Stimulated activated CD4-positive, alpha-beta T cell treated with anti-CD3 and anti-CD28 coated beads, Interleukin-12 subunit alpha, Interleukin-12 subunit beta, amount 100 ng/mL, for 24 hours (primary cell): ENCODE measurements around the gene LCMT2.
"Not testable (repeated sequence)": the region's sequence is repeated elsewhere in the genome, so short reads cannot be mapped to it uniquely, and the experiment has no call there.

Source experiments
- DNase-seq, 2 experiments: peaks; one replicate each; pipeline ENCODE4 v3.0.0-alpha.2; 2020; ENCODE audit warnings: low read depth in 2 of 2

The LCMT2 gene

DNA sequence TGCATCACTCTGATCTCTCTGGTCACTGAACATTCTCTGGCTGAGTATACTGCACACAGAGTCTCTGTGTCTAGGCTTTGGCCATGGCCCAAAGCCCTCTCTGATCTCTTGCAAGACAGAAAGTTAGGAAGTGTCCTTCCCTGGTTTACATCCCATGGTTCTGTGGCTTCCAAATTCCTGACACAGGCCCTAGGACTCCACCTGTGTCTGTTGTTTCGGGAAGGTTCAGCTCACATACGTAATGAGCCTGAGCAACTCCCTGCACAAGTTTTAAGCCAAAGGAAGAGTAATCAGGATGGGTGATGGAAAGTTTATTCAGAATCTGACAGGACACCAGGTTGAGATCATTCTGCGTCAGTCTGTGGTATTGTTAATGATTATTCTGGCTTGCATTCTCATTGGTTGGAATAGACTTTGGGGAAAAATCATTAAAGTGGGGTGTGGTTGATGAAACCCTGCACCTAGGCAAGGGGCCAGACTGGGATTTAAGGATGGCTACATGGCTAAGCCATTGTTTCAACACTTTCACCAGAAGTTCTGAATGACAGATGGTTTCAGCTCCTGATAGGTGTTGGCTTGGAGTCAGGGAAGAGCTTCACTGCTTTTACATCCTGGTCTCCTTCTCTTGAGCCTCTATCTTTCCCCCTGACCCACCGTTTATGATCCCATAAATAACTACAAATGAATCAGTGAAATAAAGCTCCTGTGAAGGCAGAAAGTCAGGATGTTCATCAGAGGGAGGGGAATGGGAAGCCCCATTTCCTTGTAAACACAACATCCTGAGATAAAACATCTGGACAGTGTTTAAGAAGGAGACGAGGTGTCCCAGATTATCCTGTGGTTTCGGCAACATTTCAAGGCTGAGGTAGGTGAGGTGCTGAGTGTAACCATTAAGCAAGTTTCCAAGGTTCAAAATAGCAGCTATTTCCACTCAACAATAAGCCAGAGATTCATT, 14.1 kb downstream of the LCMT2 start:
- no peak for DNase-seq

DNA sequence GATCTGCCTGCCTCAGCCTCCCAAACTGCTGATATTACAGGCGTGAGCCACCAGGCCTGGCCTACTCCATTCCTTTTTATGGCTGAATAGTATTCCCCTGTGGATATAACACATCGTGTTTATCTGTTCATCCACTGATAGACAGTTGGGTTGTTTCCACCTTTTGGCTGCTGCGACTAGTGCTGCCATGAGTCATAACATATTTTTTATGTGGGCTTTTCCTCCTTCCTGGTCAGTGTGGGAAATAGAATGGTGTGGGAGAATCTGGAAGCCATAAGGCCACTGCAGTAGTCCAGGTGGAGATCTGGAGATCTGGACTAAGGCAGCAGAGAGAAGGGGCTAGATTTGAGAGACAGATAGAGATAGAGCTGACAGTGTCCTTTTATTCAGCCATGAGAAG, 16.2 kb downstream of the LCMT2 start:
- no peak for DNase-seq

DNA sequence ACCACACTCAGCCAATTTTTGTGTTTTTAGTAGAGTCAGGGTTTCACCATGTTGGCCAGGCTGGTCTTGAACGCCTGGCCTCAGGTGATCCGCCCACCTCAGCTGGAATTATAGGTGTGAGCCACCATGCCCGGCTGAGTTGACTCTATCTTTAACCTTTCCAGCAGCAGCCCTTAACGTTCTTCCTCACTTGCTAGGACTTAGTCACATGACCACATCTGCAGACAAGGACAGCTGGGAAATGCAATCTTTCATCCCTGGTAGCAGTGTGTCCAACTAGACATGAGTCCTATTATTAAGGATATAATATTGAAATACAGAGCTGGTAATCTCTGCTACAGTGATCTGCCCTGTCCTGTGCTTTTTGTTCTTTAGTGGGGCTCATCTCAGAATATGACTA, 18.0 kb downstream of the LCMT2 start:
- DNase-seq = no peak

DNA sequence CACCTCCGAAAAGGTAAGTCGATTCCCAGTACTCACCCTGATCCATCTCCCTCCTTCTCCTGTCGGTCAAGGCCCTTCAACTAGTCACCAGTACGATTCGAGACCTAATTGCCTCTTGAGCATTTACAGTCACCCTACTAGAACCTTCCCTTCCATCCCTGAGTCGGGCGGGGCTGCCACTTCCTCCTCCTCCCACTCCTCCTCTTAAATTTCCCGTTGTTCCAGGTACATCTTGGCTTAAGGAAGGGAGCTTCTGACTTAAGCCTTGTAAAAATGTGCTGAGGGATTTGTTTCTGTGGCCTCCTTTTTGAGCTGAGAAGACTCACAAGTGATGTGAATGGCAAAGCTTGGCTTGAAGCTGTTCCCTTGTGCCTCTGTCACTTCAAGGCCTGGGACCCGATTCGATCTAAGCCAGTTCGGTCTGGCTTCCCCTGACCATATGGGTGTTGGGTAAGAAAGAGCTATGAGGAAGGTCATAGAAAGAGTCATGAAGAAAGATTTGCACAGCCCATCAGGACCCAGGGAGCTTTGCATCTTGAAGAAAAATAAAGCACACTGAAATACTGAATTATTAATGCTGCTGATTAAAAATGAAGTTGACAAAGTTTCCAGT, 28.1 kb downstream of the LCMT2 start, which contains the start of gene TGM7:
TSS of gene TGM7 (minus strand) at position 51 of the 613 bp plus-strand sequence.
- DNase-seq = no peak

DNA sequence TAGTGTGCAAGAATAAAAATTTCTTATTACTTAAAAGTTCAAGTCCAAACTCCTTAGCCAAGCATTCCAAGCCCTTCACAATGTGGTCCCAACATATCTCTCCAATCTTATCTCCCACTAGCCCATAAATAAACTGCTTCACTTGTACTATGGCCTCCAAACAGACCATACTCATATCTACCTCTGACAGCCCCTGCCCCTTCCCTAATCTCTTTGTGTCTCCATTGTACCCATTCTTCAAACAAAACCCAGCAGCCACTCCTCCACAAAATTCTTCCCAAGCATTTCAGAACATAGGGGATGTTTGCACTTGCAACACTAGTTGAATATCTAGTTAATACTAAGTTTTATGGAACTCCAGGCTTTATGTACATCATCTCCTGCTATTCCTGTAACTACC, 30.5 kb downstream of the LCMT2 start:
- DNase-seq = no peak

DNA sequence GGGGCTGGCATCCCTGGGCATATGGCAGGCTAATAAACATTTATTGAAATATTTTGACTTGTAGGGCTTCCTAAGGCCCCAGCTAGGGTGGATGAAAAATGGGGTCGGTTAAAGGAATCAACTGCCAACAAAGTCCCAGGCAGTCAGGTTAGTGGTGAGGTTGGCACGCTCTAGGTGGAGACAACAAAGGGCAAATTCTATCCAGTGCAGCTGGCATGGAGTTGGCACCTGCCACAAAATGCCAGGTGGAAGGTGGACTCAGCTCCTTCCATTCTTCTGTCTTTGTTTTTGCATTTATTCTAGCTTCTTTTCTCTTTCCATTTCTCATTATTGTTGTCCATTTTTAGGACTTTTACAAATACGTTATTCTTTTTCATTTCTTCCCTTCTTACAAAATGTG, 31.0 kb downstream of the LCMT2 start:
- no peak for DNase-seq

DNA sequence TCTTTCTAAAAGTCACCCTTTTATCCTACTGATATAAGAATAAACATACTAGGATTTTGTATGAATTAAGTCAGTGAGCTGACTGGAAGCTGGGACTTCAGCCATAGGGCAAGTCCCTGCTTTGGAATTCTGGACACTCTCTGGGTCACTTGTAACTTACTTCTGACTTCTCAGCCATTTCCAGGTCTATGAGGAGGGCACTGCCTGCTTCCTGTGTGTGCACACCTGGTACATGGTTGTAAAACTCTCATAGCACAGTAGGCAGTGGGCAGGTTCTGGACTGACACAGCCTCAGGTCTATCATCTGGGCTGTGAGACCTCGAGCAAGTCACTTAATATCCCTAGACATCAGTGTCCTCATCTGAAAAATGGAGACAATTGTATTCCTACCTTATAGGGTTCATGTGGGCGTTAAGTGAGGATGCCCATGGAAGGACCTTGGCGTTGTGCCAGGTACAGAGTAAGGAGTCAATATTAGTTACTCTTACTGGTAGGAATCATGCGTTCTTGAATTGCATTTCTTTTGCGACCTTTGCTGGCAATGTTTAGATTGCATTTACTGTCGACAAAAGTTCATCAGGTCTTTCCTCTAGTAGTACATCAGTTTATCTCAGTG, 36.2 kb downstream of the LCMT2 start:
- no peak for DNase-seq

DNA sequence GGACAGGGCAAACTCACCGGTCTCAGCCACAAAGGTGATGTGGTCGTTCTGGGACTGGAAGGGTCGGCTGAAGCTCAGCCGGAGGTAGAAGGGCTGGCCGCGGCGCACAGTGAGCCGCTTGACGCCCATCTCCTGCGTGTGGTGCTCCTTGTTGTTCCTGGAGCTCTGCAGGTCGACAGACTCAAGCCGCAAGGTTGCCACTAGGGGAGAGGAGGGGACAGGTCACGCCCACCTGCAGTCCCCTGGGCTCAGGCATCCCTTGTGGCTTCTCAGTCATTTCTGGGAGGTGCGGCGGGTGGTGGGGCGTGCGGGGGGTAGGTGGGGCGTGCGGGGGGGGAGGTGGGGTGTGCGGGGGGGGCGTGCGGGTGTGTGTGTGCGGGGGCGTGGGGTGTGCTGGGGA, 36.9 kb downstream of the LCMT2 start:
- DNase-seq = no peak

DNA sequence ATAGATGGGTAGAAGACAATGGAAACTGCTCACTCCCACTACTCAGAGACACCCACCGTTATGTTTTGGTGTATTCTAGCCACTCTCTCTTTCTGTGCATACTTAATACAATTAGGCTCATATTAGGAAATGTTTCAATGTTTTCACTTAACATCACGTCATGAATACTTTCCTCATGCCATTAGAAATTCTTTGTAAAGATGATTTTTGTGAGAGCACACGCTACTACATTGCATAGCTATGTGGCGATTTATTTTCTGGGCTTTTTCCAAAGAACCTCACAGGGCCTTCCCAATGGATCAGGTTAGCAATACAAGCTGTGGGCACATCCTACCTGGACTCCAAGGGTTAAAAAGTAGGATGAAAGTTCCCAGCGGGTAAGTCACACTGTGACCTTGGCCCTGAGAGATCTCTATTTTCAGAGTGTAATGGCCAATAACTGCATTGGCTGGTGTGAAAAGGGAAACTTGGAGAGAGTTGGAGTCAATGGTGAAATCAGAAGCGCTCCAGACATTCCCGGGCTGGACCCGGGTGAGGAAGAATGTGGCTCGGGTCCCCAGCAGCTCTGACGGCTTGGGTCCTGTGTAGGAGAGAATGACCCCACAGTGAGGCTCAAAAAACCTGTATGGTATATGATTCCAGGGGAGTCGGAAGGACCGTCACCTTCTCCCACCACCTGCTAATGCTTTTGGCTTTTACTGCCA, 37.8 kb downstream of the LCMT2 start:
- no peak for DNase-seq

DNA sequence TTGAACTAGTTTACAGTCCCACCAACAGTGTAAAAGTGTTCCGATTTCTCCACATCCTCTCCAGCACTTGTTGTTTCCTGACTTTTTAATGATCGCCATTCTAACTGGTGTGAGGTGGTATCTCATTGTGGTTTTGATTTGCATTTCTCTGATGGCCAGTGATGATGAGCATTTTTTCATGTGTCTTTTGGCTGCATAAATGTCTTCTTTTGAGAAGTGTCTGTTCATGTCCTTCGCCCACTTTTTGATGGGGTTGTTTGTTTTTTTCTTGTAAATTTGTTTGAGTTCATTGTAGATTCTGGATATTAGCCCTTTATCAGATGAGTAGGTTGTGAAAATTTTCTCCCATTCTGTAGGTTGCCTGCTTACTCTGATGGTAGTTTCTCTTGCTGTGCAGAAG, 40.7 kb downstream of the LCMT2 start:
- not testable (repeated sequence) for DNase-seq

DNA sequence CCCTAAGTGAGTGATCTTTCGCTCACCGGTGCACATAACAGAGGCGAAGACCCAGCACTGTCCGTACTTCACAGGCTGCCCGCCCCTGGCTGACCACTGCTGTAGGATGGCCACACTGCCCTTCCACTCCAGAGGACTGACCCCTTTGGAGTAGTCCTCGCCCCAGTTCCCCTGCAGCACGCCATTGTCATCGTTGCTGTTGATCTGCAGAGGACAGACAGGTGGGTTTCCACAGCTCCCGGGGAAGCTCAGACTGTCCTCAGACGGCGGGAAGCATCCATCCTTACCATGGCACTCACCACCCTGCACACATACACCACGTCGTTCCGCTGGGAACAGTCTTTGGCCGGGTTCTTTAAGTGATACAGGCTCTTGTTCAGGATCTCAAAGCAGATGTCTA, 43.1 kb downstream of the LCMT2 start:
- DNase-seq = no peak

DNA sequence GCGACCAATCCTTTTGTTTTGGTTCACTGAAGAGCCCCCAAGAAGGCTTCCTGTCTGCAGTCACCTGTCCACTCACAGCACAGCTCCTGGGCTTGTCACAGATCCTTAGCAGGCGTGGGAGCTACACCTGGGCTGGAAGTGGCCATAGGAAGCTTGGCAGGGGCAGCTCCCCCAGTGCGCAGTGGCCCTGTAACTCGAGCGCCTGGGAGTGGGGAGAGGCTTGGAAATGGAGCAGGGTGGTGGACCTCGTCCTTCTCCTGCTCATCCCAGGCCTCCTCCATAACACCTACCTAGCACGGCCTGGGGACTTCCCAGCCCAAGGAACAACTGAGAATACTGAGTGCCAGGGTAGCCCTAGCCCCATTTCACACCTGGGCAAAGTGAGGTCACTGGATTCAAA, 44.3 kb downstream of the LCMT2 start:
- DNase-seq = no peak

DNA sequence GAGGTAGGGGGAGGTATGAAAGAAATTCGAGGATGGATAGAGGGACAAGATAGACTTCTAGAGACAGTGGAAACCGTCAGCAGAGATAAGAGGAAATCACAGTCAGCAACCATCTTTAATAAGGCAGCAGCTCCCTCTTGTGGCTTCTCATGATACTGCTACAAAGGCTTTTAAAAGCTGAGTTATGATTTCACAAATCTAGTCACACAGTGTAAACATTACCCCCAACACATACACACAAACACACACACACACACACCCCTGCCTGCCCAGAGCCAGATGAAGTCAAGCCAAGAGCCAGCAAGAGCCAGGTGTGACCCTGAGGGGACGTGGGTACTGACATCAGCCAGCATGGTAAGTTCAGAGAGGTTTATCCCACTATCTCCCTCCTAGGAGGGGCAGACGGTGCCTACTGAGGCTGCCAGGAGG, 44.8 kb downstream of the LCMT2 start:
- DNase-seq = peak; percentile 8 to 31

DNA sequence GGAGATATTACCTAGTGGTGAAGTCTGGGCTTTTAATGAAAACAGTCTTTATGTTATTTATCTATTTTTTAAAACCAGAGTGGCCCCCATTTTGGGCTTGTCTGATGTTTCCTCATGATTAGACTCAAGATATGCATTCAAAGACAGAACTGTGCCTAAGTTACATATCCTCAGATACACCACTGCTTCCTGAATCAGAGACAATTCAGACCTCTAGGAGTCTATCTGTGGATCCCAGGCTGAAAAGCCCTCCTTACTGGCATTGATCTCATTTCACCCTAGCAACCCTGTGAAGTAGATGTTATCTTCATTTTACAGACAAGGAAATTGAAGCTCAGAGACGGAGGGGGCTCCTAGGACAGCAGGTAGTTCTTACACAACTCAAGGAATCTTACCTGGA, 46.8 kb downstream of the LCMT2 start:
- DNase-seq = no peak

DNA sequence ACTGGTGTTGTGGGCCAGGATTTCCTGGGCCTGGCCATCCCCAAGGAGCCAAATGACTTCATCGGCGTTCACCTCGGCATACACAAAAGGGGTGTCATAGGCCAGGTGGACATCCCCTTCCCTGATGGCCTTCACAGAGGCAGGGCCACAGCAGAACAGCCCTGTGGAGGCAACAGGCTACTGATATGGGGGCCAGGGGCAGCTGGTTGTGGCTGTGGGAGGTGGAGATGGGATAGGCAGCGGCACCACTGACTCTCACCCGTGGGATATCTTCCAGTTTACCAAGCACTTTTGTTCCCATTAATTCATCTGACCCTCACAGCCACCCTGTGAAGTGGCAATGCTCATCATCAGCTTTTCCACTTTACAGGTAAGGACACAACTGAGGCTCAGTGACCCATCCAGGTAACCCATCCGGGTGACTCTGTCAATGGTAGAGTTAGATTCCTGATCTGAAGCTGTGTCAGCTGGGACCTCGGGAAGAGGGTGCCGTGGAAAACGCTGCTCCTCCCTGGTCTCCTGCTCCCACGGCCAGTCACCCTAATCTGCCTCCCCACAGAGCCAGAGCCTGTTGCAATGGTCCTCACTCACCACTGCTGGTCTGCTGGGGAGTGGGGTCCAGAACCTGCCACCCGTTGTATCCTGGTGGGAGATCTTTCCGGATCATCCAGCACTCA, 48.3 kb downstream of the LCMT2 start:
- no peak for DNase-seq

DNA sequence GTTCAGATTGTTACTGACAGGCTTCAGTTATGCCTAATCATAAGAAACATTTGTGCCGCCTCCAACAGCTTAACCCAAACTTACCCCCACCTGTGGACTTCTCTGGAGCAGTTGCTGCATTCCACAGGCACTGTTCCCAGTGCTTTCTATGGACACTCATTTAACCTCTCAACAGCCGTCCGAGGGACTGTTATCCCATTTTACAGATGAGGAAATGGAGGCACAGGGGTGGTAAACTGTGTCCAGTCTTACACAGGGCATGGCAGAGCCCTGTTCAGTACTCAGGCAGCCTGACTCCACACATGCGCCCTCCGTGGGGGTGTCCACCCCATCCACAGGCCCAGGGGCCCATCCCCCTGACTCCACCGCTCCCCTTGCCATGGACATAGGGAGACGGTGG, 49.4 kb downstream of the LCMT2 start:
- no peak for DNase-seq

DNA sequence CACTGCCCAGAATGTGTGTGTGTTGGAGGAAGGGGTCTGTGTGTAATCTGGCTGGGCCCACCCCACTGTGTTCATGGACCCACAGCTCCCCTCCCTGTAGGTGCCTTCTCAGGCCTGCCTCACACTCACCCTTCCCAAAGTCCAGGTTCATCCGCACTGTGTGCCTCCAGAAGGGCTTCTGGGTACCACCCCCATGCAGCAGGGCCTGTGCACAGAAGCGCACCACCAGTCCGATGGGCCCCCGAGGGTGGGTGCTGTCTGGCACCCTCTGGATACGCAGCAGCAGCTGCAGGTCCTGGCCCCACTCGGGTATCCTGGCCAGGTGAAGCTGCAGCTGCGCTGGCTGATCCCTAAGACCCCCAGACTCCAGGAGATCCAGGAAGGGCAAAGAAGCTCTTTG, 50.9 kb downstream of the LCMT2 start:
- DNase-seq = no peak

DNA sequence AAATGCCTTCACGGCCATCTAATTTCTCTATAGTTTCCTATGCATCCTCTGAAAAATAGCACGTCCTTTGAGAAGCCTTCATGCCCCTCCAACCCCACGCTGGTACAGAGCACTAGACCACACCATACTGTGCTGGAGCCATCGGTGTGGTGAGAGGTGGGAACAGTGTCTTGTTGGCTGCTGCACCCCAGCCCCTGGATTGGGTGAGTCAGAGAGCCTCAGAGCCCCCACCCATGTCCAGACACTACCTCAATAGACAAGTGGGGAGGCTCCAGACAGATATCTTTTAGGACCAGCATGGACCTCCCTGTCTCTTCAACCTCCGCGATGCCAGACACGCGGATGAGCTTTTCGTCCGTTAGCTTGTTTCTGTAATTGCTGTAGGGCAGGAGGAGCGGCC, 51.5 kb downstream of the LCMT2 start:
- no peak for DNase-seq

DNA sequence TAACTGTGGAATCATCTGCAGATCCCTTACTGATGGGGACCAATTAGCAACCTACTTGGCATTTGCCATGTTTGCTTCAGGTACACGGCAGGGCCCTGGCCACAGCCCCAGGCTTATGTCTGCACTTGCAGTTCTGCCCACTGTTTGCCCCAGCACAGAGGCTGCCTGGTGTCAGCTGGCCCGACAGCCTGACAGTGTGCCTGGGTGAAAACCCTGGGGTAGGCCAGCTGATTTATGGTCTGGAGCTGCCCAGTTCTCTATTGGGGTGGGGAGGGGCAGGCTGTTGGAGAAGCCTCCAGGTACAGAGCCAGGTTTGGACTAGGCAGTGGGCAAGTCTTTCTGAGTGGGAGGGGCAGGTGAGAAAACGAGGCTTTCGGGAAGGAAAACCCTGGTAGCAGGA, 52.5 kb downstream of the LCMT2 start:
- DNase-seq = no peak

DNA sequence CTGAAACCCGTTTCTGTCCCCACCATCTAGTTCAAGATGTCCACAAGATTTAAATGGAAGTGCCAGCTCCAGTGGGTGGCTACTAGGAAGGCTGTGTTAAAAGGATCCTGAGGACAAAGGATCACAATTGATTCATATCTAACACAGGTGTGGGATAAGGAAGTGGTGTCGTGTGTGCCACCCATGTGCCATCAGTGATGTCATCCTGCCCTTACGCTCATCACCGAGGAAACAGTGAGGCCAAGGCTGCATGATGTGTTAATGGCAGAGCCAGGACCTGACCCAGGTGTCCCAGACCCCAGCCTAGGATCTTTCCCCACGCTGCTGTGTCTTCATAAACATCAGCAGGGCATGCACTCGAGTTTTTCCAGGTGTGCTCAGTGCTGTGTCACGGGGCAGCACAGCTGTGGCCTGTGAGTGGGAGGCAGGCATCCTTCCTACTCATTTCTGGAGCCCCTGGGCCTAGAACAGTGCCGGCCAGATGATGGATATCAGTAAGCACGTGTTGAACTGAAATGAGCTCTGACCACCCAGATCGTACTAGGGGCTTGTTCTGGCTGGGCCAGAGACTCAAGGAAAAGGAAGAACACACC, 53.0 kb downstream of the LCMT2 start:
- DNase-seq = no peak

DNA sequence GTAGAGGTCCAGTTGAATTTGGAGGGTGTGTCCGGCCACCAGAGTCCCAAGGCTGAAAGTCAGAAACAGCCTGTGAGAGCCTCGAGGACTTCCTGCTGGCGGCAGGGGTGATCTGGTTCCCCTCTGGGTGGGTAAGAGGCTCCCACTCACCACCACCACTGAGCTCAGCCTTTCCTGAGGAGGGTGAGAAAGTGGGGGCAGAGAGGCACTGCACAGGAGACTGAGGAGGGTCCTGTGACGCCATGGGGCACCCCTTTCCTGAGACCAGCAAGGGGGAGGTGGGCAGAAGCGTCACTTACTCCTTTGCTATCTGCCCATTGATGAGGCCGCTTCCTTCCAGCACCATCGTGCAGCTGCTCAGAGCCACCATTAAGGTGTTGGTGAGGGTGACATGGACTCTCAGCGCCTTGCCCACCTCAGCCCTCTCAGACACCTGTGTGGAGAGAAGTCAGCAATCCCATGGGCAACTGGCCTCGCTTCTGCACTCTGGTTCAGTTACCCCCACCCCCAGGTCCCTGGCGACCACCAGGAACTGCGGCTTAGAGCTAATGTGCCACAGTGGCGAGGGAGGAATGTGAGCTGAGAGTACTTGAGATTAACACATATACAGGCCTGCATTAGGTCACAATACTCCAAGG, 53.7 kb downstream of the LCMT2 start:
- no peak for DNase-seq
